GM21723 (cell line): ENCODE measurements around the gene SRSF6.
A peak's percentile ranks its signal among the peaks of the same experiment; 100 is the strongest.
"Not testable (repeated sequence)": the region's sequence is repeated elsewhere in the genome, so short reads cannot be mapped to it uniquely, and the experiment has no call there.

Source experiments
- ATAC-seq: cut with Tn5 transposase; IDR thresholded peaks from one replicate; pipeline ENCODE4 v1.9.1; 2021; ENCODE audit warnings: mild to moderate bottlenecking, moderate library complexity; ENCODE audit not compliant: unreplicated experiment

SRSF6 gene

GRCh38 chr20:43457640-43458421 is at the start of gene SRSF6:
Gene SRSF6, plus strand, starts transcription at chr20:43457896. Its CDS starts 138 bp downstream, at chr20:43458034.
- peak; percentile 85 for ATAC-seq

GRCh38 chr20:43408848-43409576 is 48.7 kb upstream of the SRSF6 start:
- ATAC-seq: no peak

- no peak for ATAC-seq
These were observed 48.2 kb upstream of the SRSF6 start for GRCh38 chr20:43409577-43409913.

GRCh38 chr20:43415661-43416430 is 41.9 kb upstream of the SRSF6 start:
- no peak for ATAC-seq

GRCh38 chr20:43416591-43417228 is 41.0 kb upstream of the SRSF6 start:
- ATAC-seq: no peak

GRCh38 chr20:43420192-43420591 is 37.5 kb upstream of the SRSF6 start:
- ATAC-seq: no peak

- ATAC-seq: not testable (repeated sequence)
These were observed 36.8 kb upstream of the SRSF6 start for GRCh38 chr20:43420913-43421312.

GRCh38 chr20:43426172-43426571 is 31.5 kb upstream of the SRSF6 start:
- ATAC-seq: no peak

- ATAC-seq: no peak
These were observed 27.2 kb upstream of the SRSF6 start for GRCh38 chr20:43430265-43431133.

GRCh38 chr20:43431134-43431519 is 26.6 kb upstream of the SRSF6 start:
- no peak for ATAC-seq

GRCh38 chr20:43432498-43432897 is 25.2 kb upstream of the SRSF6 start:
- ATAC-seq: no peak

GRCh38 chr20:43433250-43433854 is 24.3 kb upstream of the SRSF6 start:
- ATAC-seq: no peak

- no peak for ATAC-seq
These were observed 23.1 kb upstream of the SRSF6 start for GRCh38 chr20:43434565-43434964.

- peak; percentile 84 for ATAC-seq
These were observed 18.9 kb upstream of the SRSF6 start for GRCh38 chr20:43438578-43439316.

GRCh38 chr20:43440531-43440930 is 17.2 kb upstream of the SRSF6 start:
- ATAC-seq: no peak

- no peak for ATAC-seq
These were observed 15.3 kb upstream of the SRSF6 start for GRCh38 chr20:43442282-43442880.

- ATAC-seq: no peak
These were observed 13.6 kb upstream of the SRSF6 start for GRCh38 chr20:43444107-43444506.

GRCh38 chr20:43446361-43446879 is 11.3 kb upstream of the SRSF6 start:
- no peak for ATAC-seq

- not testable (repeated sequence) for ATAC-seq
These were observed 9.3 kb upstream of the SRSF6 start for GRCh38 chr20:43448431-43448747.
